ENCODE measurements around the gene GALNT2.

GALNT2 gene

GRCh38 chr1:230052018-230052417 lies 15.0 kb upstream of the GALNT2 start:
- DNase-seq: no peak

- no peak for DNase-seq
Measured at GRCh38 chr1:230052665-230053064, 14.4 kb upstream of the GALNT2 start.

GRCh38 chr1:230054092-230054749 lies 12.8 kb upstream of the GALNT2 start:
- DNase-seq: no peak

GRCh38 chr1:230056098-230056497 lies 10.9 kb upstream of the GALNT2 start:
- DNase-seq: no peak

DNA sequence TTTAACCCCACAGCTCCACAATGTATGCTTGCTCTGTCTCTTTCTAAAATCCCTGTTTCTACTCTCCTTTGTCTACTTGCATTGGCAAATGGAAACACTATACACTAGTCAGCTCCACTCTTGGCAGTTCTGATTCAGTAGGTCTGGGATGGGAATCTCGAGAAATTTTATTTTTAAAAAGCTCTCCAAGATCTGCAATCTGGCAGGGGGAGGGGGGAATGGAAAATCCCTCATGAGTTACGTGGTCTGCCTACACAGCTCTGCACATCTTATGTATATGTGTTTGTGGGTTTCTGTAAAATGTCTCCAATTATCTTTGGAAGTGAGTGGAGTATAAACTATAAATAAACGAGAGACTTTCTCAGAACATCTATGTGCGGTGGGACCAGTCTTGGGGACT lies 9.9 kb upstream of the GALNT2 start:
- no peak for DNase-seq

GRCh38 chr1:230057681-230058565 lies 9.1 kb upstream of the GALNT2 start:
- no peak for DNase-seq

- no peak for DNase-seq
Measured at GRCh38 chr1:230058626-230059025, 8.4 kb upstream of the GALNT2 start.

- no peak for DNase-seq
Measured at GRCh38 chr1:230061801-230062200, 5.2 kb upstream of the GALNT2 start.

DNA sequence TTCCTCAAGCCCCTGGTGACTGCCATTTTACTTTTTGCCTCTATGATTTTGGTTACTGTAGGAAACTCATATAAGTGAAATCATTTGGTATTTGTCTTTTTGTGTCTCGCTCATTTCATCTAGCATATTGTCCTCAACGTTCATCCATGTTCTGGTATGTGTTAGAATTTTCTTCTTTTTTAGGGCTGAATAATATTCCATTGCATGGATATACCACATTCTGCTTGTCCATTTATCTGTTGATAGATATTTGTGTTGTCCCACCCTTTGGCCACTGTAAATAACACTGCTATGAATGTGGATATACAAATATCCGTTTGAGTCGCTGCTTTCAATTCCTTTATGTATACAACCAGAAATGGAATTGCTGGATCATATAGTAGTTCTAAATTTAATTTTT lies 4.5 kb upstream of the GALNT2 start:
- DNase-seq: no peak

DNA sequence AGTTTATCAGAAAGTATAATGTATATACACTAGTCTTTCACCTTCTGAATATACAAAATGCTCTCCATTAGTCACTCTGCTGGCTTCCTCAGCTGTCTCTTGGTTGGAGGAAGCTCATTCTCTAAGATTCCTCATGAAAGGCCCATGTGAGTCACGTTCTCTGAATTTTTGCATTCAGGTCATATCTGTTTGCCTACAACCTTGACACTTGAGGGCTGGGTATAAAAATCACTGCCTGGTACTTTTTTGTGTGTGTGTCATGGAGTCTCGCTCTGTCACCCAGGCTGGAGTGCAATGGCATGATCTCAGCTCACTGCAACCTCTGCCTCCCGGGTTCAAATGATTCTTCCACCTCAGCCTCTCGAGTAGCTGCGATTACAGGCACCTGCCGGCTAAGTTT lies 2.8 kb upstream of the GALNT2 start:
- no peak for DNase-seq

GRCh38 chr1:230065161-230065560 lies 1.9 kb upstream of the GALNT2 start:
- no peak for DNase-seq

DNA sequence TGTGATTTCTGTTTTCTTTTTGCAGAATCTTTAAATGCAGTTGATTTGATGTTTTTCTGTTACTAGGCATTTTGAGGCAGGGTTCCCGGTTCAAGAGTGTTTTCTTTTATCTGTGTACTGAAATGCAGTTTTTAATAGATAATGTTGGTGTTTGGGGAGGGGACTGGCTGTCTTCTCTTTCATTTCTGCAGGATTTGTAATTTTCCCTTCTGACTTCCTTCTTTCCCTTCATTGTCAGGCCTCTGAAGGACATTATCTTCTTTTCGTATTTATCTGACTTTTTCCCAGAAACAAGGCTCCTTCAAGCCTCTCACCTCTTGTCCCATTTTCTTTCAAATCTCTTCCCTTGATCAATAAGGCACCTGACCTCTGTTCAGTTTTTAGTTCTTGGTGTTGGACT lies 1.5 kb upstream of the GALNT2 start:
- no peak for DNase-seq

DNA sequence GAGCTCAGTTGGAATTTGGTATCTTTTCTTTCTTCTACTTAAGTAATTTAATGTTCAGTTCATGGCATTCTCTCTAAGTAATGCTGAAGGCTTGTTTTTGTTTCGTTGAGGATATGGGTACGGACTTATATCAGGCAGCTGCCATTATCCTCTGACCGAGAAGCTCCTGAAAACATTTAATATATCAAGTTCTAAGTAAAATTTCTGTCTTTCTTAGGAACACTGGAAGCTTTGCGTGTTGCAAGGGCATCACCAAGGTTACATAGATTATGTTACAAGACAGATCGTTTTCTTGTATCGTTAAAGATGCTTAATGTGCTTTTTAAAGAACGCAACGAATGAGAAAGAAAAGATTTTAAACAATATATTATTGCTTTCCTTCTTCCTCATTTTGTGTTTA lies 1.0 kb upstream of the GALNT2 start:
- DNase-seq: no peak

- no peak for DNase-seq
Measured at GRCh38 chr1:230067419-230067870, 407 bp downstream of the GALNT2 start.

- peak in 2 of 4 experiments; percentile 5 to 8 for DNase-seq
Measured at GRCh38 chr1:230067871-230068620, 1.0 kb downstream of the GALNT2 start.

GRCh38 chr1:230068621-230068873 lies 1.5 kb downstream of the GALNT2 start:
- DNase-seq: no peak

DNA sequence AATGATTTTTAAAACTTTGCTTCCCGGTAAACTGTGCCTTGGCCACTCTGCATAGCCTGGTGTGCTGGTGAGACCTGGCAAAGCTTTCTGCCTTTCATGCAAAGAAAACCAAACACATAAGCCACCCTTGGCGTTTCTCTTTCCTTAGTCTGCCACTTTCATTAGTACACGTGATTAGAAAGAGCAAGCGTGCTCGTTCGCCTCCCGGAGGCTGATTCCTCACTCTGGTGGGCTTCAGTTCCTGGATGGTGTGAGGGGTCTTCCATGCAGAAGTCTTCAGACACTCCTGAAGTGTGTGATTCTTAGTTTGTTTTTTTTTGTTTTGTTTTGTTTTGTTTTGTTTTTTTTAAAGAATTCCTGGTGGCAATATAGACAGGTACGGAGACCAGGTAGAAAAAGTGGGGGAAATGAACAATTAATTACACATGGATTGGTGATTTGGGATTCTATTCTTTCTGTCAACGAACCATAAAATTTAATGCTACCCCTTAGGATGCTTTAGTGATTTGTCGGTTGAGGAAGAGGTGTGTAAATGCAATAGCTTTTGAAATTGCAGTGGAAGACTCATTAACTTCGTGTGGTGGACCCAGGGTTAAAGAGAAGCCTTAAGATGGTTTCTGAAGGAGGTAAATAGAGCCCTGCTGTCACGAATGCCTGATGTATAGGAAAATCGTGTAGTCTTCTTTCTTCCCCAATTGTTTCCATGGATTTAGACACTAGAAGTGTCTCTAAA lies 2.1 kb downstream of the GALNT2 start:
- no peak for DNase-seq

- no peak for DNase-seq
Measured at GRCh38 chr1:230069796-230070195, 2.8 kb downstream of the GALNT2 start.

- no peak for DNase-seq
Measured at GRCh38 chr1:230070321-230071208, 3.5 kb downstream of the GALNT2 start.

GRCh38 chr1:230071316-230071715 lies 4.3 kb downstream of the GALNT2 start:
- DNase-seq: no peak

DNA sequence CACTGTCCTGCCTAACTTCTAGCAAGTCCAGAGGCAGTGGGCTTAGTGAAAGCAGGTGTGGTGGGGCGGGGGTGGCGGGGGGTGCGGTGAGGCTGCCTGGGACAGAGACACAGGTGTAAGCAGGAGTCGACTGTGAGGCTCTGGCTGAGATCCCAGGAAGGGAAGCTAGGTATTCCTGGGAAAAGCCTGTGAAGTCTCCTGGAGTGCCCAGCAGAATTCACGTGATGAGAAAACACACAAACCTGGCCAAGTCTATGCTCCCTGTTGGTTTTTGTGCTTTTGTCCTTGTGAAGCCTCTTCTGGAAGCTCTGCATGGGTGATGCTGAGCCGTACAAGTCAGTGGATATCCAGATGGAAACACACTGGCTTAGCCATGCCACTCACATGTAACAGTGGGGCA lies 5.3 kb downstream of the GALNT2 start:
- DNase-seq: no peak

DNA sequence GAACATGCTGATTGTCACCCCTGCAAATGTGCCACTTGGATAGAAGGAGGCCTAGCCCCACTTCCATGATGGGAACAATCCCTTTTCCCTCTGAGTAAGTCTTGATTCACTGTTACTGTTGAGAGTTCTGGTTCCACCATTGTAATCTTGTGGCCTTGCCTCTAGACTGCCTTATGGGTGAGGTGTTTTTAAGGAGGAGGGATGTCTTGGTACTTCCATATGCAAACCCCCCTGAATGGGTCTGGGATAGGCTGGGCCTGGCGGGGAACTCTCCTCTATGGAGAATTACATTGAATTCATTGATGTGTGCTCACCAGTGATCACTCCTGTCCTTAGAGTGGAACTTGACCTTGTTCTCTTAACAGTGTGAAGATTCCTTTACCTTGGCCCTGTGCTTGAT lies 5.8 kb downstream of the GALNT2 start:
- DNase-seq: no peak
